Gastroesophageal sphincter (tissue), 4 donors: ENCODE data around the gene LRP1-AS. TPM values are rescaled to one million over a fixed set of nuclear protein-coding genes. Genes with fewer than 3 reads are reported as not detected.

Experiments used
- ATAC-seq: fragments of 150-250 bp; one replicate; pipeline ENCODE4 v1.9.1; 2016; ENCODE audit warnings: mild to moderate bottlenecking, moderate library complexity
- H3K27ac ChIP-seq, 4 donors: fragments of 200-600 bp; sonication (generic) in 3 of 4; 1 replicate in 3 of 4; 2 replicates in 1 of 4; pipeline ENCODE4 v1.5.1; 2016 to 2019
- H3K27me3 ChIP-seq: fragments of 200-600 bp; sonication (generic); one replicate; pipeline ENCODE4 v1.5.1; 2019
- H3K36me3 ChIP-seq, 2 donors: fragments of 200-600 bp; sonication (generic); one replicate each; pipeline ENCODE4 v1.5.1; 2019; ENCODE audit warnings: control low read depth in 1 of 2
- H3K4me1 ChIP-seq, 3 donors: fragments of 200-600 bp; sonication (generic); 1 replicate in 2 of 3; 2 replicates in 1 of 3; pipeline ENCODE4 v1.5.1; 2016 to 2019; ENCODE audit warnings: control low read depth in 2 of 3
- H3K4me3 ChIP-seq, 2 donors: fragments of 200-600 bp; sonication (generic); one replicate each; pipeline ENCODE4 v1.5.1; 2019; ENCODE audit warnings: mild to moderate bottlenecking in 1 of 2, moderate library complexity in 1 of 2
- H3K9me3 ChIP-seq, 3 donors: fragments of 200-600 bp; sonication (generic); one replicate each; pipeline ENCODE4 v1.5.1; 2017 to 2019; ENCODE audit warnings: control low read depth in 2 of 3
- CTCF ChIP-seq, 4 experiments: fragments of 200-600 bp in 2 of 4; fragments of 450-650 bp in 2 of 4; sonication (generic) in 1 of 4; IDR thresholded peaks; one replicate each; pipeline ENCODE4 v1.5.1; 2017 to 2019; ENCODE audit warnings: antibody characterized with exemption in 4 of 4, mild to moderate bottlenecking in 2 of 4, moderate library complexity in 2 of 4
- EP300 ChIP-seq: sonication (generic); formaldehyde crosslinking; IDR thresholded peaks from one replicate; pipeline ENCODE4 v1.6.1; 2017; ENCODE audit warnings: antibody characterized with exemption, mild to moderate bottlenecking
- POLR2A ChIP-seq, 2 donors: fragments of 450-650 bp; IDR thresholded peaks; one replicate each; pipeline ENCODE4 v1.6.1; 2017; ENCODE audit warnings: antibody characterized with exemption in 2 of 2, mild to moderate bottlenecking in 2 of 2, moderate library complexity in 1 of 2
- POLR2AphosphoS5 ChIP-seq: sonication (generic); formaldehyde crosslinking; IDR thresholded peaks from one replicate; pipeline ENCODE4 v1.6.1; 2017; ENCODE audit warnings: antibody characterized with exemption
- WGBS, 2 donors: methylation state at CpG; one replicate each; pipeline ENCODE4 v1.1.5; 2018; ENCODE audit warnings: low coverage in 1 of 2; 5-methylcytosine and 5-hydroxymethylcytosine counted together
- total RNA-seq, 4 donors: library from RNA; depleted of rRNA; stranded (reverse); fragments of >200 nt; gene quantifications; one replicate each; pipeline ENCODE4 v1.1.0, GENCODE V29; 2016

The LRP1-AS gene
- total RNA-seq, 4 donors from 2014 or later, result not detected

GRCh38 chr12:57194253-57194652 is 46.8 kb upstream of the LRP1-AS start:
- Histone ChIP-seq H3K4me3 (no peak overlapping the region), H3K27me3 (no peaks in the 10 kb centered on the region), H3K36me3 (peaks cover 0 to 99% of the 10 kb centered on the region in 2 donors), H3K9me3 (no peaks in the 10 kb centered on the region), H3K27ac (no peak overlapping the region), H3K4me1 (peaks cover 0 to 9% (median 0%) of the 10 kb centered on the region in 3 donors)
- WGBS, 2 donors, result no CpG with 5 or more reads among the region's 18 CpGs
- TF ChIP-seq EP300 (no peak), CTCF (IDR thresholded peaks at IDR 0.05) (no peak), POLR2AphosphoS5 (no peak), POLR2A (IDR thresholded peaks at IDR 0.05) (no peak)
- ATAC-seq, result no peak

- no peak for TF ChIP-seq POLR2A (IDR thresholded peaks at IDR 0.05)
- no peak for TF ChIP-seq POLR2AphosphoS5
- no peak for TF ChIP-seq EP300
- TF ChIP-seq CTCF (IDR thresholded peaks at IDR 0.05), result no peak
- 65 to 84% methylated on average over 5 to 8 of the region's 19 CpGs for WGBS, 2 donors
These were observed 46.4 kb upstream of the LRP1-AS start for GRCh38 chr12:57193706-57194245.

GRCh38 chr12:57192920-57193319 is 45.5 kb upstream of the LRP1-AS start:
- Histone ChIP-seq H3K27ac (no peak overlapping the region), H3K4me3 (no peak overlapping the region), H3K9me3 (no peaks in the 10 kb centered on the region), H3K36me3 (peaks cover 0 to 99% of the 10 kb centered on the region in 2 donors), H3K27me3 (no peaks in the 10 kb centered on the region), H3K4me1 (peaks cover 0 to 9% (median 0%) of the 10 kb centered on the region in 3 donors)
- TF ChIP-seq POLR2AphosphoS5, result no peak
- TF ChIP-seq CTCF (IDR thresholded peaks at IDR 0.05), result no peak
- TF ChIP-seq EP300, result no peak
- TF ChIP-seq POLR2A (IDR thresholded peaks at IDR 0.05), result no peak
- 60% methylated on average over 4 of the region's 16 CpGs; no CpG with 5 or more reads in 1 of the 2 donors for WGBS, 2 donors
- no peak for ATAC-seq

More at GRCh38 chr12:57193706-57194245, 46.4 kb upstream of the LRP1-AS start:
- Histone ChIP-seq H3K27ac (no peak overlapping the region), H3K4me3 (no peak overlapping the region), H3K27me3 (no peaks in the 10 kb centered on the region), H3K36me3 (peaks cover 0 to 99% of the 10 kb centered on the region in 2 donors), H3K4me1 (peaks cover 0 to 9% (median 0%) of the 10 kb centered on the region in 3 donors), H3K9me3 (no peaks in the 10 kb centered on the region)
- ATAC-seq, result no peak

GRCh38 chr12:57191410-57191809 is 44.0 kb upstream of the LRP1-AS start:
- Histone ChIP-seq H3K4me3 (no peak overlapping the region), H3K4me1 (peaks cover 0 to 9% (median 0%) of the 10 kb centered on the region in 3 donors), H3K27ac (no peak overlapping the region), H3K9me3 (no peaks in the 10 kb centered on the region), H3K27me3 (no peaks in the 10 kb centered on the region), H3K36me3 (peaks cover 0 to 99% of the 10 kb centered on the region in 2 donors)
- ATAC-seq, result no peak
- WGBS, 2 donors, result 82 to 91% methylated on average over 5 to 9 of the region's 11 CpGs
- TF ChIP-seq POLR2A (IDR thresholded peaks at IDR 0.05), result no peak
- no peak for TF ChIP-seq EP300
- no peak for TF ChIP-seq POLR2AphosphoS5
- no peak for TF ChIP-seq CTCF (IDR thresholded peaks at IDR 0.05)

- TF ChIP-seq CTCF (IDR thresholded peaks at IDR 0.05) (no peak), POLR2A (IDR thresholded peaks at IDR 0.05) (no peak), EP300 (no peak), POLR2AphosphoS5 (no peak)
- Histone ChIP-seq H3K4me3 (no peak overlapping the region), H3K36me3 (peaks cover 0 to 99% of the 10 kb centered on the region in 2 donors), H3K9me3 (no peaks in the 10 kb centered on the region), H3K4me1 (peaks cover 0 to 9% (median 0%) of the 10 kb centered on the region in 3 donors), H3K27me3 (no peaks in the 10 kb centered on the region), H3K27ac (no peak overlapping the region)
- ATAC-seq, result no peak
- no CpG with 5 or more reads among the region's 23 CpGs for whole genome bisulfite sequencing, 2 donors
These were observed 43.4 kb upstream of the LRP1-AS start for GRCh38 chr12:57190821-57191220.
